Activated CD4-positive, alpha-beta T cell treated with anti-CD3 and anti-CD28 coated beads for 36 hours (primary cell): ENCODE measurements around the gene ILF2. TPM values are rescaled to one million over a fixed set of nuclear protein-coding genes. Genes with fewer than 3 reads are reported as not detected.

ENCODE experiments used
- ATAC-seq: fragments of 200-7000 bp; cut with Tn5 transposase; one replicate; pipeline ENCODE4 v1.10.0; 2021; ENCODE audit warnings: mild to moderate bottlenecking, moderate library complexity
- CTCF ChIA-PET: fragments of 350-600 bp; sonication (Branson Sonifier 250); formaldehyde crosslinking; loops from one replicate; lab custom pipeline; 2021; ENCODE audit warnings: antibody characterized with exemption; lab: Charles Lee
- POLR2A ChIA-PET: fragments of 350-600 bp; sonication (Branson Sonifier 250); formaldehyde crosslinking; loops from one replicate; lab custom pipeline; 2021; ENCODE audit warnings: antibody characterized with exemption, inconsistent platforms; lab: Charles Lee
- DNase-seq: peaks from one replicate; pipeline ENCODE4 v3.0.0-alpha.2; 2020
- H3K27ac Mint-ChIP-seq: one replicate; pipeline ENCODE4 v1.8.0; 2021; ENCODE audit warnings: mixed read lengths
- H3K27me3 Mint-ChIP-seq: one replicate; pipeline ENCODE4 v1.8.0; 2021; ENCODE audit warnings: mixed read lengths
- H3K36me3 Mint-ChIP-seq: one replicate; pipeline ENCODE4 v1.8.0; 2021; ENCODE audit warnings: low read depth, mixed read lengths
- H3K4me1 Mint-ChIP-seq: one replicate; pipeline ENCODE4 v1.8.0; 2021; ENCODE audit warnings: mixed read lengths
- H3K4me3 Mint-ChIP-seq: one replicate; pipeline ENCODE4 v1.8.0; 2021; ENCODE audit warnings: mild to moderate bottlenecking, moderate library complexity, mixed read lengths
- H3K9me3 Mint-ChIP-seq: one replicate; pipeline ENCODE4 v1.8.0; 2021; ENCODE audit warnings: low read depth, mixed read lengths
- intact Hi-C, 2 experiments: fragments of 100-400 bp; cut with DNase I in 1 of 2; cut with micrococcal nuclease in 1 of 2; formaldehyde crosslinking; loops; one replicate each; pipeline versions ENCODE4 v1.14.2 to v1.15.1; 2022 to 2024; cut with DNase I, micrococcal nuclease
- microRNA-seq: library from miRNA; unstranded; fragments of <30 nt; microRNA quantifications from one replicate; pipeline ENCODE4 v1.2.0, GENCODE V29; 2021; ENCODE audit warnings: borderline replicate concordance
- total RNA-seq, 2 experiments: library from RNA; stranded (reverse); gene quantifications; one replicate each; pipeline ENCODE4 v1.2.3, GENCODE V29; 2021

ILF2 gene
- total RNA-seq, 2 experiments from 2014 or later = 325 to 435 TPM

GRCh38 chr1:153615406-153615805 is 55.4 kb downstream of the ILF2 start:
- intact Hi-C loops = loop anchor here in 1 of 2 experiments (5.0 kb wide), 1 partner anchor 83 kb away; no protein-coding TSS in a partner anchor
- H3K36me3 Mint-ChIP-seq = no peaks in the 10 kb centered on the region
- no peaks in the 10 kb centered on the region for H3K27me3 Mint-ChIP-seq
- peaks cover 20% of the 10 kb centered on the region for H3K4me1 Mint-ChIP-seq
- no peak overlapping the region for H3K27ac Mint-ChIP-seq
- ATAC-seq (no peak), DNase-seq (no peak)
- POLR2A ChIA-PET = no interaction called here
- H3K9me3 Mint-ChIP-seq = no peaks in the 10 kb centered on the region
- H3K4me3 Mint-ChIP-seq = no peak overlapping the region
- CTCF ChIA-PET = interaction anchor here (0.6 to 6.5 kb wide), 7 partner anchors 8 to 106 kb away, joined by 3 to 60 read pairs (median 4); partner anchors contain the start of genes CHTOP, S100A1 and S100A13

- ChIA-PET POLR2A (interaction anchor here (0.7 kb wide), 1 partner anchor 37 kb away, joined by 7 read pairs; no protein-coding TSS in a partner anchor), CTCF (interaction anchor here (1.0 to 6.5 kb wide), 7 partner anchors 8 to 105 kb away, joined by 3 to 60 read pairs (median 4); partner anchors contain the start of genes S100A1 and S100A13)
- DNase-seq (no peak), ATAC-seq (no peak)
- no peak overlapping the region for H3K4me3 Mint-ChIP-seq
- H3K27ac Mint-ChIP-seq = no peak overlapping the region
- H3K36me3 Mint-ChIP-seq = no peaks in the 10 kb centered on the region
- H3K4me1 Mint-ChIP-seq = peaks cover 20% of the 10 kb centered on the region
- no peaks in the 10 kb centered on the region for H3K9me3 Mint-ChIP-seq
- intact Hi-C loops = loop anchor here in 1 of 2 experiments (5.0 kb wide), 1 partner anchor 83 kb away; no protein-coding TSS in a partner anchor
- no peaks in the 10 kb centered on the region for H3K27me3 Mint-ChIP-seq
These were observed 55.9 kb downstream of the ILF2 start for GRCh38 chr1:153614906-153615305.

DNA sequence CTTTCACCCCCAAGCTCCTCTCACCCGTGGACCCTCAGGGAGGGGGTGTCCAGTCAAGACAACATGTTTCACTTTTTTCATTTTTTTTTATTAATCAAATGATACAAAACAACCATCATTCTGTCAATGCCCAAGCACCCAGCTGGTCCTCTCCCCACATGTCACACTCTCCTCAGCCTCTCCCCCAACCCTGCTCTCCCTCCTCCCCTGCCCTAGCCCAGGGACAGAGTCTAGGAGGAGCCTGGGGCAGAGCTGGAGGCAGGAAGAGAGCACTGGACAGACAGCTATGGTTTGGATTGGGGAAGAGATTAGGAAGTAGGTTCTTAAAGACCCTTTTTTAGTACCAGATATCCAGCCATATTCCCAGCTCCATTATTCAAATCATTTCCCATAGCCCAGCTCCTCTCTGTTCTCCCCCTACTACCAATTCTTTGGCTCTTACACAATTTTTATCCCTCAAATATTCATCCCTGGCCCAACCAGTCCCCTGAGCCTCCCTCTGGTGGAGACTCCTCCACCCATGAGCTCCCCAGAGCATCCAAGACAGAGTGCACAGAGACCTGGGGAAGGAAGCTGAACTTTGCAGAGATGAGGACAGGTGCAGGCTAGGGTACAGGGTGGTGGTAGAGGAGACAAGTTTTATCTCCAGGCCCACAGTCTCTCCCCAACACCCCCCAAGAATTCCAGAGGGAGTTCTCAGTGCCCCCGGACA is 56.4 kb downstream of the ILF2 start:
- ATAC-seq (no peak), DNase-seq (no peak)
- Mint-ChIP-seq H3K4me3 (no peak overlapping the region), H3K4me1 (peaks cover 20% of the 10 kb centered on the region), H3K27ac (no peak overlapping the region), H3K27me3 (no peaks in the 10 kb centered on the region), H3K9me3 (no peaks in the 10 kb centered on the region), H3K36me3 (no peaks in the 10 kb centered on the region)
- intact Hi-C loops = no loop called here
- CTCF ChIA-PET = interaction anchor here (0.6 to 6.5 kb wide), 9 partner anchors 9 to 259 kb away, joined by 3 to 60 read pairs (median 4); partner anchors contain the start of genes S100A1 and S100A13
- POLR2A ChIA-PET = interaction anchor here (0.7 to 0.8 kb wide), 2 partner anchors 27 to 37 kb away, joined by 3 to 7 read pairs; no protein-coding TSS in a partner anchor

DNA sequence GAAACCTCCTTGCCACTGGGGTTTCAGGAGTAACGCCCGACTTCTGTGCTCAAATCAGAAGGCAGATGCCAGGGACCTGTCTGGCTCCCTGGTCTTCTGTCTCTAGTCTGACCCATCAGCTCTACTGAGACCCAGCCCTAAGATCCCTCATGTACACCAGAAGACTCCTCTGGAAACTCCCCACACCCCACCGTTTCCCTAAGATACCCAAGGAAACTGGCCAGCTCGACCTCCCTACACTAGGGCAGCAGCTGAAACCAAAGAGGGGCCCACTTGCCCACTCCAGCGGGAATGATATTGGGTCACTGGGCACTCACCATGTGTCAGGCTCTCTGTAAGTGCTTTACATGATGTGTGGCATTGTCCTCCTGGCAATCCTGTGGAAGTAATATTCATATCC is 57.4 kb downstream of the ILF2 start:
- ATAC-seq (no peak), DNase-seq (no peak)
- H3K4me1 Mint-ChIP-seq = peaks cover 20% of the 10 kb centered on the region
- no peaks in the 10 kb centered on the region for H3K27me3 Mint-ChIP-seq
- H3K27ac Mint-ChIP-seq = no peak overlapping the region
- intact Hi-C loops = no loop called here
- H3K9me3 Mint-ChIP-seq = no peaks in the 10 kb centered on the region
- POLR2A ChIA-PET = no interaction called here
- H3K4me3 Mint-ChIP-seq = no peak overlapping the region
- no peaks in the 10 kb centered on the region for H3K36me3 Mint-ChIP-seq
- CTCF ChIA-PET = interaction anchor here (1.7 kb wide), 1 partner anchor 10 kb away, joined by 4 read pairs; no protein-coding TSS in a partner anchor

DNA sequence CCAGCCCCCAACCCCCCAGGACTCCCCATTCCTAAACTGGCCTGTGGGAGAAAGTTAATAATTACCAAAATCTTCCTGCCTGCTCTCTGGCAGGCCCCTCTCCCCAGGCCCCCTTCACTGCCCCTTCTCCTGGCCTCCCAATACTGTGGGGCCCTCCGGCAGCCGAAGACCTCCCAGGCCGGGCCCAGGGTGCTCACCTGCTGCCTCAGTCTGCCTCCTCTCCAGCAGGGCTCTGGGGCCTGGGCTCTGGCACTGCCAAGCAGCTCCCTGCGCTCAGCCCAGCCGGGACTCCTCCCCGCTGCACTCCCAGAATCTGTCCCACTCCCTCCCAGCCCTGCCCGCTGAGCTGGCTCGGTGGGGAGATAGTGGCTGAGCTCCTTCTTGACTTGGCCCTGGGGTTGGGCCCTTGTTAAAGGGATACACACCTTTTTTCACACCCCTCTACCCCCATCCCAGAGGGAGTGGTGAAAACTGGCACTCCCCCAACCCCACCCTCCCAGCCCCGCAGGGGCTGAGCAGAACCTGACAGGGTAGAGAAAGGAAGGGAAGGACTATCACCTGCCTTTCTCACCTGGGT is 58.0 kb downstream of the ILF2 start, which contains the start of gene S100A16:
TSS of gene S100A16 (minus strand) at position 383 of the 577 bp plus-strand sequence. CDS start 4,986 bp downstream, outside the sequence.
- POLR2A ChIA-PET = interaction anchor here (0.6 kb wide), 1 partner anchor 102 kb away, joined by 3 read pairs; no protein-coding TSS in a partner anchor
- H3K27me3 Mint-ChIP-seq = no peaks in the 10 kb centered on the region
- no peaks in the 10 kb centered on the region for H3K9me3 Mint-ChIP-seq
- DNase-seq (no peak), ATAC-seq (no peak)
- H3K27ac Mint-ChIP-seq = no peak within 1 kb of the TSS
- CTCF ChIA-PET = interaction anchor here (0.8 to 1.0 kb wide), 3 partner anchors 22 to 102 kb away, joined by 3 to 5 read pairs (median 3); no protein-coding TSS in a partner anchor
- no peak within 1 kb of the TSS for H3K4me3 Mint-ChIP-seq
- H3K36me3 Mint-ChIP-seq = no peaks in the 10 kb centered on the region
- intact Hi-C loops = no loop called here
- peaks cover 19% of the 10 kb centered on the region for H3K4me1 Mint-ChIP-seq

GRCh38 chr1:153612111-153612754 is 58.6 kb downstream of the ILF2 start:
- DNase-seq (no peak), ATAC-seq (no peak)
- CTCF ChIA-PET = interaction anchor here (0.6 to 1.0 kb wide), 4 partner anchors 10 to 102 kb away, joined by 3 to 5 read pairs (median 4); no protein-coding TSS in a partner anchor
- H3K27me3 Mint-ChIP-seq = no peaks in the 10 kb centered on the region
- POLR2A ChIA-PET = interaction anchor here (0.6 kb wide), 1 partner anchor 102 kb away, joined by 3 read pairs; no protein-coding TSS in a partner anchor
- H3K4me3 Mint-ChIP-seq = no peak overlapping the region
- no peaks in the 10 kb centered on the region for H3K36me3 Mint-ChIP-seq
- H3K4me1 Mint-ChIP-seq = peaks cover 13% of the 10 kb centered on the region
- no peaks in the 10 kb centered on the region for H3K9me3 Mint-ChIP-seq
- intact Hi-C loops = no loop called here
- no peak overlapping the region for H3K27ac Mint-ChIP-seq

Small RNA genes lying within 50 kb of the gene (microRNA-seq; reads per million reads assigned to microRNA genes)
- not detected for gene MIR8083

Other genes starting within 250 kb of the ILF2 start
- gene S100A7, start 210.3 kb downstream of the ILF2 start, total RNA-seq = not detected
- 100 to 1,000 TPM; 219 to 349 TPM for gene S100A6, start 135.0 kb downstream of the ILF2 start, total RNA-seq
- 1 to 10 TPM; 2.4 to 3.4 TPM for gene S100A5, start 130.1 kb downstream of the ILF2 start, total RNA-seq
- gene S100A4, start 125.2 kb downstream of the ILF2 start, total RNA-seq = 100 to 1,000 TPM in 1 of 2 experiments, 10 to 100 TPM in 1; 84.8 to 166 TPM
- not detected for gene S100A3, start 121.7 kb downstream of the ILF2 start, total RNA-seq
- 1 to 10 TPM; 3.3 to 7.0 TPM for gene S100A2, start 105.1 kb downstream of the ILF2 start, total RNA-seq
- gene S100A16, start 57.9 kb downstream of the ILF2 start, total RNA-seq = not detected
- under 1 TPM; 0.14 to 0.34 TPM for gene S100A14, start 54.7 kb downstream of the ILF2 start, total RNA-seq
- gene S100A13, start 43.5 kb downstream of the ILF2 start, total RNA-seq = 1 to 10 TPM; 5.4 TPM
- not detected for gene S100A1, start 42.6 kb downstream of the ILF2 start, total RNA-seq
- gene CHTOP, start 36.9 kb downstream of the ILF2 start, total RNA-seq = 10 to 100 TPM; 85.1 to 91.4 TPM
- gene SNAPIN, start 12.3 kb downstream of the ILF2 start, total RNA-seq = 10 to 100 TPM; 34.2 to 38.4 TPM
- gene NPR1, start 7.7 kb upstream of the ILF2 start, total RNA-seq = under 1 TPM; 0.04 to 0.11 TPM
- gene INTS3, start 57.1 kb upstream of the ILF2 start, total RNA-seq = 10 to 100 TPM; 52.0 to 58.0 TPM
- gene SLC27A3, start 104.4 kb upstream of the ILF2 start, total RNA-seq = 1 to 10 TPM; 5.9 to 9.3 TPM